HepG2 (cell line): Measurements from ENCODE around the gene ISCA1. TPM values are rescaled to one million over a fixed set of nuclear protein-coding genes. Genes with fewer than 3 reads are reported as not detected.

Experiments
- ATAC-seq: fragments of 200-7000 bp; cut with Tn5 transposase; 3 replicates; pipeline ENCODE4 v1.9.1; 2020; ENCODE audit warnings: mild to moderate bottlenecking, moderate library complexity
- BruUV-seq: library from RNA; stranded (reverse); fragments of 400-500 nt; replicated peaks from 2 replicates; lab custom pipeline; 2021; lab: Mats Ljungman, UMichigan
- CTCF ChIA-PET: fragments of 300-600 bp; formaldehyde crosslinking; extraction: SDS; loops from one replicate; lab custom pipeline; 2021; ENCODE audit warnings: low total read pairs, inconsistent platforms, low intra/inter-chr PET ratio; lab: Yijun Ruan, JAX
- POLR2A ChIA-PET: fragments of 350-600 bp; sonication (Branson Sonifier 250); formaldehyde crosslinking; loops from one replicate; lab custom pipeline; 2020; ENCODE audit warnings: antibody characterized with exemption, inconsistent platforms; lab: Yijun Ruan, JAX
- DNase-seq: peaks from one replicate; pipeline ENCODE4 v3.0.0-alpha.2; 2015; ENCODE audit warnings: low spot score
- FAIRE-seq: peaks from 3 replicates; lab custom pipeline; 2011; peaks lifted over from hg19 to GRCh38; lab: Jason Lieb, UNC
- H2AFZ ChIP-seq: one replicate; pipeline ENCODE4 v1.6.1; 2011; ENCODE audit warnings: low read length, inconsistent platforms
- H3K27ac ChIP-seq: fragments of 300-600 bp; 3 replicates; pipeline ENCODE4 v1.8.0; 2011; ENCODE audit warnings: mixed run types, mild to moderate bottlenecking, mixed read lengths, low read length, inconsistent platforms; ENCODE audit not compliant: insufficient read depth; ENCODE audit errors: extremely low read length
- H3K27me3 ChIP-seq, 2 experiments: fragments of 200-600 bp in 1 of 2; 2 replicates in 1 of 2; 3 replicates in 1 of 2; pipeline versions ENCODE4 v1.6.0 to v1.8.0; 2011; ENCODE audit warnings: low read length in 2 of 2, mild to moderate bottlenecking in 2 of 2, moderate library complexity in 2 of 2, inconsistent platforms in 1 of 2; ENCODE audit not compliant: insufficient read depth in 2 of 2, control insufficient read depth in 1 of 2
- H3K36me3 ChIP-seq, 2 experiments: fragments of 200-600 bp in 1 of 2; replicated peaks in 1 of 2; 2 replicates in 1 of 2; 3 replicates in 1 of 2; pipeline versions ENCODE4 v1.5.1 to v1.8.0; 2011; ENCODE audit warnings: low read length in 2 of 2, inconsistent platforms in 1 of 2; ENCODE audit not compliant: insufficient read depth in 2 of 2, control insufficient read depth in 1 of 2
- H3K4me1 ChIP-seq: 2 replicates; pipeline ENCODE4 v1.5.1; 2012; ENCODE audit warnings: low read length, inconsistent platforms; ENCODE audit not compliant: insufficient read depth
- H3K4me2 ChIP-seq: 2 replicates; pipeline ENCODE4 v1.6.0; 2011; ENCODE audit warnings: low read depth, low read length, inconsistent platforms
- H3K4me3 ChIP-seq, 3 experiments: fragments of 200-600 bp in 1 of 3; sonication (generic), shearing (Covaris generic) in 1 of 3; replicated peaks in 1 of 3; 2 replicates each; pipeline ENCODE4 v1.5.1; 2011 to 2016; ENCODE audit warnings: low read length in 3 of 3, inconsistent platforms in 2 of 3, low read depth in 2 of 3, mild to moderate bottlenecking in 2 of 3, control low read depth in 1 of 3, mixed read lengths in 1 of 3; ENCODE audit not compliant: insufficient read depth in 1 of 3
- H3K79me2 ChIP-seq: one replicate; pipeline ENCODE4 v1.6.1; 2011; ENCODE audit warnings: low read length, inconsistent platforms; ENCODE audit not compliant: insufficient read depth
- H3K9ac ChIP-seq: 2 replicates; pipeline ENCODE4 v1.6.0; 2011; ENCODE audit warnings: mild to moderate bottlenecking, low read depth, low read length, inconsistent platforms; ENCODE audit not compliant: insufficient read depth
- H3K9me3 ChIP-seq: 2 replicates; pipeline ENCODE4 v1.5.1; 2012; ENCODE audit warnings: mild to moderate bottlenecking, low read length
- H4K20me1 ChIP-seq: 2 replicates; pipeline ENCODE4 v1.6.0; 2011; ENCODE audit warnings: inconsistent platforms, mild to moderate bottlenecking, low read length, moderate library complexity; ENCODE audit not compliant: insufficient read depth
- ADNP ChIP-seq: sonication (generic); formaldehyde crosslinking; IDR thresholded peaks from 2 replicates; pipeline ENCODE4 v1.4.0; 2020; ENCODE audit warnings: missing genetic modification reagents
- EEA1 ChIP-seq: sonication (generic); formaldehyde crosslinking; IDR thresholded peaks from 2 replicates; pipeline ENCODE4 v1.5.1; 2020; ENCODE audit warnings: mild to moderate bottlenecking, missing genetic modification reagents, borderline replicate concordance
- GTF3A ChIP-seq: sonication (generic); formaldehyde crosslinking; conservative IDR thresholded peaks from 2 replicates; pipeline ENCODE4 v1.4.0; 2020; ENCODE audit warnings: mild to moderate bottlenecking, missing genetic modification reagents
- HMGA1 ChIP-seq: sonication (generic); formaldehyde crosslinking; conservative IDR thresholded peaks from 2 replicates; pipeline ENCODE4 v1.4.0; 2020; ENCODE audit warnings: missing genetic modification reagents
- MAFK ChIP-seq, 2 experiments: IDR thresholded peaks in 1 of 2; conservative IDR thresholded peaks in 1 of 2; 2 replicates each; pipeline ENCODE4 v1.6.1; 2011; ENCODE audit warnings: improper control_type of control experiment in 2 of 2, low read length in 2 of 2
- SAP130 ChIP-seq: IDR thresholded peaks from 2 replicates; pipeline ENCODE4 v1.6.1; 2016; ENCODE audit warnings: low read depth
- SRY ChIP-seq: sonication (generic); formaldehyde crosslinking; IDR thresholded peaks from 2 replicates; pipeline ENCODE4 v1.8.0; 2022; ENCODE audit warnings: mild to moderate bottlenecking, missing genetic modification reagents
- ZBTB7B ChIP-seq: sonication (generic); formaldehyde crosslinking; IDR thresholded peaks from 2 replicates; pipeline ENCODE4 v1.4.0; 2020; ENCODE audit warnings: missing genetic modification reagents
- ZFP90 ChIP-seq: sonication (generic); formaldehyde crosslinking; IDR thresholded peaks from 2 replicates; pipeline ENCODE4 v1.8.0; 2022; ENCODE audit warnings: missing genetic modification reagents, mild to moderate bottlenecking, inconsistent platforms, borderline replicate concordance
- ZNF12 ChIP-seq: sonication (generic); formaldehyde crosslinking; IDR thresholded peaks from 2 replicates; pipeline ENCODE4 v1.5.0; 2020; ENCODE audit warnings: missing genetic modification reagents
- WGBS: methylation state at CpG from one replicate; pipeline ENCODE4 v1.1.6; 2017; ENCODE audit warnings: low lambda C conversion rate; 5-methylcytosine and 5-hydroxymethylcytosine counted together
- in situ Hi-C: cut with HindIII; loops from 2 replicates; pipeline ENCODE4 v1.10.0; 2017; ENCODE audit warnings: low pct_unique_long_range_greater_than_20kb; ENCODE audit not compliant: extremely low pct_ligation_motif_present
- intact Hi-C: fragments of 100-400 bp; cut with micrococcal nuclease; formaldehyde crosslinking; loops from one replicate; pipeline ENCODE4 v1.10.0; 2022; ENCODE audit not compliant: unreplicated experiment
- polyA plus RNA-seq, 8 experiments: library from polyadenylated mRNA; depleted of rRNA in 3 of 8; stranded (reverse) in 7 of 8; unstranded in 1 of 8; fragments of >200 nt; fragmentation: Illumina TruSeq in 4 of 8; extraction: Trizol in 4 of 8; gene quantifications; 2 replicates each; pipeline versions ENCODE4 v1.2.1 to v1.2.3, GENCODE V29; 2011 to 2016; ENCODE audit warnings: low read depth in 4 of 8, missing spikeins in 1 of 8, mixed read lengths in 1 of 8; ENCODE audit not compliant: insufficient read depth in 1 of 8
- total RNA-seq, 5 experiments: library from RNA; depleted of rRNA; stranded (reverse); fragments of >200 nt; fragmentation: Illumina TruSeq; extraction: Trizol; gene quantifications; 2 replicates each; pipeline ENCODE4 v1.2.3, GENCODE V29; 2016; ENCODE audit warnings: low read depth in 1 of 5
- TF ChIP-seq, protein P1 (sequence below): sonication (generic); formaldehyde crosslinking; IDR thresholded peaks from 2 replicates; pipeline ENCODE4 v1.9.0; 2021; ENCODE audit warnings: missing genetic modification reagents, mild to moderate bottlenecking, borderline replicate concordance
- TF ChIP-seq, protein P2 (sequence below): sonication (generic); formaldehyde crosslinking; IDR thresholded peaks from 2 replicates; pipeline ENCODE4 v1.5.1; 2020; ENCODE audit warnings: missing genetic modification reagents, mild to moderate bottlenecking, borderline replicate concordance

Gene ISCA1
- total and polyA plus RNA-seq, 2 of the 13 experiments (the other 11 are each of a cell fraction or from before 2014, with no cell fraction given): 29.2 to 40.9 TPM

DNA sequence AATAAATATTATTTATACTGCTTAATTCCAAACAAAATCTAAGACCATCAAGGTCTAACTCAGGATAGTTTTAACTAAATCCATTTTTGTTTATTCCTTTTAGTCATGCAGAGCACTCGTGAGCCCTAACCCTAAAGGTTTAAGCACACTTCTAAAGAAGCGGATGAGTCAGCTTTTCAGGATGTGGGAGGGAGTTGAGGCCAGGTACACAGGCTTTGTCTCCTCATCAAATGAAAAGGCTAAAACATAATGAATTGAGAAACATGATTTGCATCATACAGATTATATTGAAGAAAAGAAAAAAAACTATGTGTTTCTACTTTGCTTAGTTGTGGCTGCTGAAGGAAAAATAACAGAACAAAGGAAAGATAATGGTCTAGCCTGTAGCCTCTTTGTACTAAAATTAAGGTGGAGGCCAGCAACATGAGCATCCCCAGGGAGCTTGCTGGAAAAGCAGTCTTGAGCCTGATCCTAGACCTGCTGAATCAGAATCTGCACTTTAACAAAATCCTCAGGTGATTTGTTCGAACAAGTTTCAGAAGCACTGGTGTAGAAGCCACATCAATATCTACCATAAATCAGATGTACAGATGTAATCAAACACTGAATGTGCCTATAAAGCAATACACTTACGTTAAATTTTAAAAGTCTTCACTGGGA is 21.1 kb upstream of the ISCA1 start:
- H3K27ac ChIP-seq: no peak overlapping the region
- ATAC-seq: no peak
- DNase-seq: no peak
- TF ChIP-seq ZBTB7B (CRISPR knock-in tag) (no peak), ADNP (CRISPR knock-in tag) (no peak), EEA1 (no peak), SRY (no peak), MAFK (conservative IDR thresholded peaks at IDR 0.05 in 1 of 2, IDR thresholded peaks at IDR 0.05 in 1 of 2; ENCODE audit: low read length in 2 of 2) (peak; percentile 12 to 23; a peak in 2 of 4 replicates)
- H3K9me3 ChIP-seq: no peaks in the 10 kb centered on the region
- ChIA-PET POLR2A (no interaction called here), CTCF (no interaction called here)
- H3K27me3 ChIP-seq: no peaks in the 10 kb centered on the region
- H3K4me3 ChIP-seq: no peak overlapping the region
- in situ Hi-C loops (no loop called here), intact Hi-C loops (no loop called here)
- 90% methylated on average over 4 of the region's 4 CpGs for WGBS
- no peaks in the 10 kb centered on the region for H4K20me1 ChIP-seq
- H2AFZ ChIP-seq: no peak overlapping the region
- no peaks in the 10 kb centered on the region for H3K4me1 ChIP-seq
- no peak overlapping the region for H3K9ac ChIP-seq
- peaks cover 19 to 81% of the 10 kb centered on the region in 2 experiments for H3K36me3 ChIP-seq
- FAIRE-seq: peak; percentile 15
- no TSS peak for BruUV-seq
- H3K79me2 ChIP-seq: no peaks in the 10 kb centered on the region
- no peak overlapping the region for H3K4me2 ChIP-seq

DNA sequence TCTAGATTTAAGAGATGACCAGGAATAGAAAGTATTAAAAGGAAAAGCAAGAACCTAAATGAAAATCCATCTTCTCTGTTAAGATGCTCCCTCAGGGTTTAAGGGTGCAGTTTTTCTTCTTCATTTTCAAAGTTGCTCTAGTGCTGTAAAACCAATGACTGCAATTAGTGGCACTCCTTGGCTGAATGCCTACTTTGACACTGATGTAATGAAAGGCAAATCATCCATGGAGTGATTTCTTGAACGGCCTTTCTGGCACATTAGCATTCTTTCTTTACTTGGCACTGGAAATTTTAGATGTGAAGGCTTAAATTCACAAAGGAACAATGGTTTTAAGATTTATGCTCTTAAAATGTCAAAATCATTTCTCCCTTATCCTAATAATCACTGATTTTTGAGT is 19.3 kb upstream of the ISCA1 start:
- ChIA-PET POLR2A (no interaction called here), CTCF (no interaction called here)
- no peaks in the 10 kb centered on the region for H4K20me1 ChIP-seq
- in situ Hi-C loops (no loop called here), intact Hi-C loops (no loop called here)
- ATAC-seq (no peak), FAIRE-seq (no peak), DNase-seq (no peak)
- H3K9ac ChIP-seq: no peak overlapping the region
- H3K4me2 ChIP-seq: no peak overlapping the region
- H3K79me2 ChIP-seq: no peaks in the 10 kb centered on the region
- H3K4me3 ChIP-seq: no peak overlapping the region
- no TSS peak for BruUV-seq
- H3K4me1 ChIP-seq: no peaks in the 10 kb centered on the region
- no peak for TF ChIP-seq ZNF12 (CRISPR knock-in tag)
- TF ChIP-seq SAP130: no peak
- TF ChIP-seq HMGA1: no peak
- TF ChIP-seq, protein P1, sequence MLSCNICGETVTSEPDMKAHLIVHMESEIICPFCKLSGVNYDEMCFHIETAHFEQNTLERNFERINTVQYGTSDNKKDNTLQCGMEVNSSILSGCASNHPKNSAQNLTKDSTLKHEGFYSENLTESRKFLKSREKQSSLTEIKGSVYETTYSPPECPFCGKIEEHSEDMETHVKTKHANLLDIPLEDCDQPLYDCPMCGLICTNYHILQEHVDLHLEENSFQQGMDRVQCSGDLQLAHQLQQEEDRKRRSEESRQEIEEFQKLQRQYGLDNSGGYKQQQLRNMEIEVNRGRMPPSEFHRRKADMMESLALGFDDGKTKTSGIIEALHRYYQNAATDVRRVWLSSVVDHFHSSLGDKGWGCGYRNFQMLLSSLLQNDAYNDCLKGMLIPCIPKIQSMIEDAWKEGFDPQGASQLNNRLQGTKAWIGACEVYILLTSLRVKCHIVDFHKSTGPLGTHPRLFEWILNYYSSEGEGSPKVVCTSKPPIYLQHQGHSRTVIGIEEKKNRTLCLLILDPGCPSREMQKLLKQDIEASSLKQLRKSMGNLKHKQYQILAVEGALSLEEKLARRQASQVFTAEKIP: no peak
- TF ChIP-seq, protein P2, sequence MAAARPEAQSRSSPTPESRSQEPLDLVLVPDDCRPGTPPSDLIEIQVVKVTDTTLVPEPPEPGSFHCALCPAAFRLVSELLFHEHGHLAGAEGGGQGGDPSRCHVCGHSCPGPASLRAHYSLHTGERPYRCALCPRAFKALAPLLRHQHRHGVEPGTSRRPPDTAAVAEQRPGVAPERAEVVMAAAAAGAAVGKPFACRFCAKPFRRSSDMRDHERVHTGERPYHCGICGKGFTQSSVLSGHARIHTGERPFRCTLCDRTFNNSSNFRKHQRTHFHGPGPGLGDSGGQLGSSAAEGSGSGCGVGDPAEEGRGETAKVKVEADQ: no peak
- TF ChIP-seq ZFP90 (CRISPR knock-in tag): no peak
- no peak for TF ChIP-seq GTF3A (CRISPR knock-in tag)
- no peak overlapping the region for H3K27ac ChIP-seq
- H2AFZ ChIP-seq: no peak overlapping the region
- H3K36me3 ChIP-seq: peaks cover 15 to 76% of the 10 kb centered on the region in 2 experiments
- no peaks in the 10 kb centered on the region for H3K9me3 ChIP-seq
- H3K27me3 ChIP-seq: no peaks in the 10 kb centered on the region
- 85% methylated on average over 1 of the region's 1 CpG for WGBS
